HEK293 (cell line): ENCODE results near the gene RWDD1.

ENCODE experiments used
- CTCF ChIP-seq: fragments of 450-650 bp; formaldehyde crosslinking; IDR thresholded peaks from 2 replicates; pipeline ENCODE4 v1.5.1; 2016; ENCODE audit warnings: missing biosample characterization, missing genetic modification characterization
- ZNF549 ChIP-seq: fragments of 450-650 bp; IDR thresholded peaks from 2 replicates; pipeline ENCODE4 v1.5.1; 2018; ENCODE audit warnings: missing biosample characterization, missing genetic modification characterization, mild to moderate bottlenecking, inconsistent platforms, moderate library complexity
- TF ChIP-seq, protein P1 (sequence below): fragments of 450-650 bp; formaldehyde crosslinking; IDR thresholded peaks from 2 replicates; pipeline ENCODE4 v1.5.1; 2016; ENCODE audit warnings: missing biosample characterization, missing genetic modification characterization

GRCh38 chr6:116560130-116560529 is 11.2 kb upstream of the RWDD1 start:
- TF ChIP-seq ZNF549 (tag by site-specific recombination), result no peak
- TF ChIP-seq, protein P1, sequence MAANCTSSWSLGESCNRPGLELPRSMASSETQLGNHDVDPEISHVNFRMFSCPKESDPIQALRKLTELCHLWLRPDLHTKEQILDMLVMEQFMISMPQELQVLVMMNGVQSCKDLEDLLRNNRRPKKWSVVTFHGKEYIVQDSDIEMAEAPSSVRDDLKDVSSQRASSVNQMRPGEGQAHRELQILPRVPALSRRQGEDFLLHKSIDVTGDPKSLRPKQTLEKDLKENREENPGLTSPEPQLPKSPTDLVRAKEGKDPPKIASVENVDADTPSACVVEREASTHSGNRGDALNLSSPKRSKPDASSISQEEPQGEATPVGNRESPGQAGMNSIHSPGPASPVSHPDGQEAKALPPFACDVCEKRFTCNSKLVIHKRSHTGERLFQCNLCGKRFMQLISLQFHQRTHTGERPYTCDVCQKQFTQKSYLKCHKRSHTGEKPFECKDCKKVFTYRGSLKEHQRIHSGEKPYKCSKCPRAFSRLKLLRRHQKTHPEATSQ (tag by site-specific recombination), result no peak
- TF ChIP-seq CTCF, result no peak
